Lower leg skin (tissue), 4 donors: ENCODE data around the gene HOXD9. TPM values are rescaled to one million over a fixed set of nuclear protein-coding genes. Genes with fewer than 3 reads are reported as not detected.

ENCODE experiments used
- DNase-seq, 2 donors: peaks; one replicate each; pipeline ENCODE4 v3.0.0-alpha.2; 2019; ENCODE audit warnings: low spot score in 2 of 2
- H3K4me3 ChIP-seq: fragments of 200-600 bp; sonication (generic); 2 replicates; pipeline ENCODE4 v1.5.1; 2017; ENCODE audit warnings: mild to moderate bottlenecking, low read depth; ENCODE audit not compliant: poor library complexity, severe bottlenecking
- POLR2A ChIP-seq, 2 donors: fragments of 450-650 bp; IDR thresholded peaks; one replicate each; pipeline ENCODE4 v1.6.1; 2016 to 2017; ENCODE audit warnings: antibody characterized with exemption in 2 of 2, mild to moderate bottlenecking in 1 of 2, moderate library complexity in 1 of 2
- WGBS, 2 donors: methylation state at CpG; one replicate each; pipeline ENCODE4 v1.1.5; 2018; 5-methylcytosine and 5-hydroxymethylcytosine counted together
- intact Hi-C: fragments of 100-400 bp; cut with DNase I; formaldehyde crosslinking; loops from one replicate; pipeline ENCODE4 v1.15.0; 2023; ENCODE audit warnings: low total_unique reads
- total RNA-seq, 4 donors: library from RNA; depleted of rRNA; stranded (reverse); fragments of >200 nt; gene quantifications; one replicate each; pipeline ENCODE4 v1.1.0, GENCODE V29; 2016
- TF ChIP-seq, protein P1 (sequence below), 3 donors: fragments of 450-650 bp; IDR thresholded peaks; one replicate each; pipeline ENCODE4 v1.5.1; 2016; ENCODE audit warnings: antibody characterized with exemption in 3 of 3, mild to moderate bottlenecking in 3 of 3, moderate library complexity in 2 of 3

Gene HOXD9
- total RNA-seq, 4 donors from 2014 or later = 0.89 to 5.3 (median 2.1) TPM

DNA sequence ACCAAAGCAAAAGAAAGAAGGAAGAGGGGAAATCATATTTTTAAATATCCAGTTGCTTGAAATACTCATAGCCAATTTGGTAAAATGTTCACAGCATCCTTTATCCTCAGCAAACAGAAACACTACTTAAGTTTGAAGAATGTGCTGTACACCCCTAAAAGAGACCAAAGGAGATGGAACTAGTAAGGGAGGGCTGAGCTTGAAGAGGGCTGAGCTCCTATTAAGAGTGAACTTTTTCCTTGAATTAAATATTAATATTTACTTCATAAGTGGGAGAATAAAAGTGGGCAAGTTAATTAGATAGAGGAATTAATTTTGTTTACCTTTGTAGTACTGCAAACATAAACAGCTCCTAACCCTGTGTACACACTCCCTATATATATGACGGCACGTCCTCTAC lies 45.7 kb upstream of the HOXD9 start:
- intact Hi-C loops = no loop called here
- WGBS, 2 donors = 26 to 27% methylated on average over 2 of the region's 2 CpGs
- no peak for DNase-seq
- no peak overlapping the region for H3K4me3 ChIP-seq
- no peak for TF ChIP-seq POLR2A (IDR thresholded peaks at IDR 0.05)
- TF ChIP-seq, protein P1, sequence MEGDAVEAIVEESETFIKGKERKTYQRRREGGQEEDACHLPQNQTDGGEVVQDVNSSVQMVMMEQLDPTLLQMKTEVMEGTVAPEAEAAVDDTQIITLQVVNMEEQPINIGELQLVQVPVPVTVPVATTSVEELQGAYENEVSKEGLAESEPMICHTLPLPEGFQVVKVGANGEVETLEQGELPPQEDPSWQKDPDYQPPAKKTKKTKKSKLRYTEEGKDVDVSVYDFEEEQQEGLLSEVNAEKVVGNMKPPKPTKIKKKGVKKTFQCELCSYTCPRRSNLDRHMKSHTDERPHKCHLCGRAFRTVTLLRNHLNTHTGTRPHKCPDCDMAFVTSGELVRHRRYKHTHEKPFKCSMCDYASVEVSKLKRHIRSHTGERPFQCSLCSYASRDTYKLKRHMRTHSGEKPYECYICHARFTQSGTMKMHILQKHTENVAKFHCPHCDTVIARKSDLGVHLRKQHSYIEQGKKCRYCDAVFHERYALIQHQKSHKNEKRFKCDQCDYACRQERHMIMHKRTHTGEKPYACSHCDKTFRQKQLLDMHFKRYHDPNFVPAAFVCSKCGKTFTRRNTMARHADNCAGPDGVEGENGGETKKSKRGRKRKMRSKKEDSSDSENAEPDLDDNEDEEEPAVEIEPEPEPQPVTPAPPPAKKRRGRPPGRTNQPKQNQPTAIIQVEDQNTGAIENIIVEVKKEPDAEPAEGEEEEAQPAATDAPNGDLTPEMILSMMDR (IDR thresholded peaks at IDR 0.05) = no peak

DNA sequence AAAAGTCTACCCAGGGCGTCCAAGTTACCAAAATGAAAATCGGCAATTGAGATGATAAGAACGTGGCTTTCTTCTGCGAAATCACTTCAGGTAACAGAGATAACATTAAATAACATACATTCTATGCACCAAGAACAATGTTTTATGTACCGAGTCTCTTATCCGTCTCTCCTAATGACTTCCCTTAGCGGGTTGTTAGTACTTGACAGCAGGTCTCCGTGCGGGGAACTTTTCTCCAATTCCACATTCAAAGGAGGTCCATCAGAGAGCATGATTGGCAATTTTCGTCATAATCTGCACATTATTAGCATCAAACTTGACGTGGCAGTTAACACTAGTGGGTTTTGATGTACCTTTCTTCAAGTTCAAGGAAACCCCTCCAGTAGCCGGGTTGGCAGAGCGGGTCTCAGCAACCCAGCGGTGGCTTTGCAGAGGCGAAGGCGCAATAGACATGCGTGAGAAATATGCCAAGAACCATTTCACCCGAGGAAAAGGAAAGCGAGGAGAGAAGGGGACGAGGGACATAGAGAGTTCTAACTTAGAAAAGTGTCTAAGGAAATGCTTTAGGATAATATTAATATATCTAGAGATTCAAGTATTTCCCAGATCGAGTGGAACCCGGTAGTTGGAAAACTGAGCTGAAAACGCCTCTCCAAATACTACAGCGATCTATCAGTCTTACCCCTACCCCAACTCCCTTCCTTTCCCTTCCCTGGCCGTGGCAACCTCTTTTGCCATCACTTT lies 43.8 kb upstream of the HOXD9 start:
- H3K4me3 ChIP-seq = no peak overlapping the region
- WGBS, 2 donors = 9 to 13% methylated on average over 25 of the region's 25 CpGs
- no peak for TF ChIP-seq POLR2A (IDR thresholded peaks at IDR 0.05)
- TF ChIP-seq, protein P1 (IDR thresholded peaks at IDR 0.05) = no peak
- intact Hi-C loops = no loop called here
- DNase-seq = no peak

DNA sequence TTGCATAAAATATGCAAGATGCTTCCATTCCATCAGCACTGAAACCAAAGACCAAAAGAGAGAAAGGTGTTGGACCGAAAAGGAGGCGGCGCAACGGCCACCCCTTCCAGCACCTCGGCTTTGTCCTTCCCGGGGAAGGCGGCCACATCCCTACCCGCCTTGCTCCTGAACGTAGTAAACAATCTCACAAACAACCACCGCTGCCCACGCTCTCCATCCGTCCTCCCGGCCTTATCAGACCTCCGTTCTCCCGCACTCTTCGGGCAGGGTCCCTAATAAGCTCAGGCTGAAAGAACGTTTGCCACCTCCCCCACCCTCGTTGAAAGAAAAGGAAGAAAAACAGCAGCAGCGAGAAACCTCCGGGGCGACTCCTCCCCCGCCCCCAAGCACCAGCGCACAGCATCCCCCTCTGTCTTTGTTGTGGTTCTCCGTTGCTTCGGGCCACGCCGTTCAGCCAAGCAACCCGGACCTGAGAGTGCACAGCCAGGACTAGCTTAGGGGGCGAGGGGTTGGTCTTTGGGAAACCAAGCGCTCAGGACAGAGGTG lies 43.2 kb upstream of the HOXD9 start:
- TF ChIP-seq POLR2A (IDR thresholded peaks at IDR 0.05) = no peak
- TF ChIP-seq, protein P1 (IDR thresholded peaks at IDR 0.05) = no peak
- intact Hi-C loops = no loop called here
- DNase-seq = no peak
- H3K4me3 ChIP-seq = no peak overlapping the region
- 5 to 8% methylated on average over 30 of the region's 30 CpGs for WGBS, 2 donors

DNA sequence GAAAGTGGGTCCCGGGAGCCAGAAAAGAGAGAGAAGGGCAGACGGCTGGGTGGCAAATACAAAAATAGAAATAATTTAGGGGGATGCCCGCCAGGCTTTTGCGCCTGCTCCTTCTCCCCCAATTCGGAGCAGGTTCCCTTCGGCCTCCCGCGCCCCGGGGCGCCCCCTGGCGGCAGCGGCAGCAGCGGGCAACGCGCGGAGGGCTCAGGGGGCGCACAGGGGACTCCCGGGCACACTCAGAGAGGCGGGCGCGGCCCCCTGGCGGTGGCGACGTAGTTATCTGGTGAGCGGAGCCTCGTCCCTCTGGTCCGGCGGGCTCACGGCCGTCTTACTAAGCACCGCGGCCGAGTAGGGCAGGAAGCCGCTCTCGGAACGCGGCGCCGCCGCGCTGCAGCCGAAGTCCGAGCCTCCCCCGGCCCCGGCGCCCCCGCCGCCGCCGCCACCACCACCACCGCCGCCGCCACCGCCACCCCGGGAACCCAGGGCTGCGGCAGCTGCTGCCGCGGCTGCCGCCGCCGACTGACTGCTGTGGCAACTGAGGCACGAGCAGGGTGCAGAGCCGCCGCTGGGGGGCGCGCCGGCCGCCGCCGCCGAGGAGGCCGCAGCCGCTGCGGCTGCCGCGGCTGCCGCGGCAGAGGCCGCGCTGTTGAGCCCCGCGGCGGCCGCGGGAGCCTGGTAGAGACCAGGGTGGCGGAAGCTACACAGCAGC lies 42.5 kb upstream of the HOXD9 start:
- H3K4me3 ChIP-seq = no peak overlapping the region
- DNase-seq = no peak
- intact Hi-C loops = no loop called here
- TF ChIP-seq POLR2A (IDR thresholded peaks at IDR 0.05) = no peak
- TF ChIP-seq, protein P1 (IDR thresholded peaks at IDR 0.05) = no peak
- 3 to 4% methylated on average over 34 to 36 of the region's 86 CpGs for WGBS, 2 donors

DNA sequence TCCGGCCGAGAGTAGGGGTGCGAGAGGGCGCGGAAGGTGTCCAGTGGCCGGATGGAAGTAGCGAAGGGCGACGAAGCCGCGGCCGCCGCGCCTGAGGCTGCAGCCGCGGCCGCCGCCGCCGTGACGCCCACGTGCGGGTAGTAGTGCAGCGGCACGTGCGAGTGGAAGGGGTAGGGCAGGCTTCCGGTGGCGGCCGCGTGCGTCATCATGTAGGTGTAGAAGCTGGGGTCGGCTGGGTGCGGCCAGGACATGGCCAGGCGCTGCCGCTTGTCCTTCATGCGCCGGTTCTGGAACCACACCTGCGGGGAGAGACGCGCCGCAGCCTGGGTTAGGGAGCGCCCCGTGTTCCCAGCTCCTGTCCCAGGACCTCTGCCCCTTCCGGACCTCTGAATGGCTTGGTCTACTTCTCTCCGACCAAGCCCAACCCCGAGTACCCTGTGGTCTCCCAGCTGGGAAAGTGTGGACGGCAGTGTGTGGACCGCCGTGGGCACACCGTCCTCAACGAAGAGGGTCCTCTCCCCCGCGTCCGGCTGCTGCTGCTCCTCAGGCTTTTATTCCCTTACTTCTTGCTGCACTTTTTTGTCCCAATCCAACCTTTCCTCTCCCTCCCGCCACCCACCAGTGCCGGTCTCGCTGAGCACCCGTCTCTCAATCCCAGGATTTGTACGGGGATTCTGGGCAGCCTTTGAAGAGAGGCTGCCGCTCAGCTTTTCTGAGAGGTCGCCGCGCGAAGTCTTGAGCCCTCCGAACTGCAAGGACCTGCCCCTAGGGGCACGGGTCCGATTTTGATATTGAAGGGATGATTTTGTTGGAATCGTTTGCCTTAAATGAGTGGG lies 41.8 kb upstream of the HOXD9 start:
- DNase-seq = peak in 1 of 2 donors; percentile 64
- H3K4me3 ChIP-seq = no peak overlapping the region
- TF ChIP-seq POLR2A (IDR thresholded peaks at IDR 0.05) = no peak
- 9 to 15% methylated on average over 38 to 67 of the region's 68 CpGs for WGBS, 2 donors
- intact Hi-C loops = no loop called here
